Umbilical cord (tissue), 2 donors: ENCODE measurements around the gene SYT13. TPM values are rescaled to one million over a fixed set of nuclear protein-coding genes. Genes with fewer than 3 reads are reported as not detected.

Experiments used
- DNase-seq: peaks from one replicate; pipeline ENCODE4 v3.0.0-alpha.2; 2015; ENCODE audit warnings: low spot score
- total RNA-seq: library from RNA; depleted of rRNA; stranded (reverse); fragments of >200 nt; gene quantifications from one replicate; pipeline ENCODE4 v1.2.3, GENCODE V29; 2014; ENCODE audit warnings: low replicate concordance; ENCODE audit not compliant: insufficient read depth

Gene SYT13
- 2.6 TPM for total RNA-seq

- peak; percentile 21 for DNase-seq
These were observed at the start of gene SYT13 for GRCh38 chr11:45285930-45286632. Gene SYT13, minus strand, starts transcription at chr11:45286341. Its CDS starts 134 bp downstream, at chr11:45286207.

- DNase-seq, result no peak
These were observed 49.3 kb upstream of the SYT13 start for GRCh38 chr11:45335434-45335833.

GRCh38 chr11:45334836-45335235 is 48.7 kb upstream of the SYT13 start:
- no peak for DNase-seq

- no peak for DNase-seq
These were observed 48.3 kb upstream of the SYT13 start for GRCh38 chr11:45334410-45334809.

GRCh38 chr11:45333001-45333971 is 47.1 kb upstream of the SYT13 start:
- DNase-seq, result peak; percentile 75

- peak; percentile 45 for DNase-seq
These were observed 46.3 kb upstream of the SYT13 start for GRCh38 chr11:45332276-45332934.

GRCh38 chr11:45331839-45332238 is 45.7 kb upstream of the SYT13 start:
- DNase-seq, result no peak

- no peak for DNase-seq
These were observed 42.6 kb upstream of the SYT13 start for GRCh38 chr11:45328726-45329125.

- DNase-seq, result no peak
These were observed 38.3 kb upstream of the SYT13 start for GRCh38 chr11:45324459-45324858.

GRCh38 chr11:45323601-45324249 is 37.6 kb upstream of the SYT13 start:
- no peak for DNase-seq

- no peak for DNase-seq
These were observed 36.9 kb upstream of the SYT13 start for GRCh38 chr11:45322891-45323600.

- DNase-seq, result no peak
These were observed 36.1 kb upstream of the SYT13 start for GRCh38 chr11:45322111-45322705.

- DNase-seq, result no peak
These were observed 35.5 kb upstream of the SYT13 start for GRCh38 chr11:45321669-45322068.

GRCh38 chr11:45321031-45321595 is 35.0 kb upstream of the SYT13 start:
- no peak for DNase-seq

- no peak for DNase-seq
These were observed 34.2 kb upstream of the SYT13 start for GRCh38 chr11:45320371-45320770.

- no peak for DNase-seq
These were observed 32.9 kb upstream of the SYT13 start for GRCh38 chr11:45319077-45319476.

GRCh38 chr11:45318516-45318915 is 32.4 kb upstream of the SYT13 start:
- DNase-seq, result no peak

GRCh38 chr11:45316258-45316657 is 30.1 kb upstream of the SYT13 start:
- no peak for DNase-seq

GRCh38 chr11:45314900-45315299 is 28.8 kb upstream of the SYT13 start:
- no peak for DNase-seq
